Esophagus squamous epithelium (tissue), 5 donors: ENCODE data around the gene MBP. TPM values are rescaled to one million over a fixed set of nuclear protein-coding genes. Genes with fewer than 3 reads are reported as not detected.
A peak's percentile ranks its signal among the peaks of the same experiment; 100 is the strongest.

Experiments used
- DNase-seq: peaks from one replicate; lab custom pipeline; 2025; lab: John Stamatoyannopoulos, UW
- H3K27ac ChIP-seq, 4 donors: fragments of 200-600 bp; sonication (generic); one replicate each; pipeline ENCODE4 v1.5.1; 2016 to 2019; ENCODE audit warnings: mild to moderate bottlenecking in 1 of 4
- H3K27me3 ChIP-seq, 4 donors: fragments of 200-600 bp; sonication (generic); 1 replicate in 3 of 4; 2 replicates in 1 of 4; pipeline versions ENCODE4 v1.5.1 to v1.6.0; 2017 to 2021; ENCODE audit warnings: antibody characterized with exemption in 1 of 4
- H3K36me3 ChIP-seq, 3 donors: fragments of 200-600 bp; sonication (generic); one replicate each; pipeline ENCODE4 v1.5.1; 2016 to 2019
- H3K4me1 ChIP-seq, 3 donors: fragments of 200-600 bp; sonication (generic); one replicate each; pipeline ENCODE4 v1.5.1; 2017 to 2019
- H3K4me3 ChIP-seq, 4 donors: fragments of 200-600 bp; sonication (generic); 1 replicate in 3 of 4; 2 replicates in 1 of 4; pipeline ENCODE4 v1.5.1; 2016 to 2019; ENCODE audit warnings: mild to moderate bottlenecking in 2 of 4, moderate library complexity in 1 of 4
- H3K9me3 ChIP-seq, 3 donors: fragments of 200-600 bp; sonication (generic); one replicate each; pipeline ENCODE4 v1.5.1; 2016 to 2019
- POLR2A ChIP-seq, 4 donors: fragments of 450-650 bp; IDR thresholded peaks; one replicate each; pipeline ENCODE4 v1.6.1; 2017; ENCODE audit warnings: antibody characterized with exemption in 4 of 4, mild to moderate bottlenecking in 4 of 4, moderate library complexity in 3 of 4
- WGBS, 2 donors: methylation state at CpG; one replicate each; pipeline ENCODE4 v1.1.5; 2018; 5-methylcytosine and 5-hydroxymethylcytosine counted together
- intact Hi-C: fragments of 100-400 bp; cut with DNase I; formaldehyde crosslinking; loops from one replicate; pipeline ENCODE4 v1.15.0; 2022
- total RNA-seq, 4 donors: library from RNA; depleted of rRNA; stranded (reverse); fragments of >200 nt; gene quantifications; one replicate each; pipeline ENCODE4 v1.1.0, GENCODE V29; 2016
- TF ChIP-seq, protein P1 (sequence below), 6 experiments: fragments of 450-650 bp in 4 of 6; fragments of 200-600 bp in 2 of 6; sonication (generic) in 2 of 6; IDR thresholded peaks; one replicate each; pipeline ENCODE4 v1.5.1; 2016 to 2019; ENCODE audit warnings: antibody characterized with exemption in 6 of 6, mild to moderate bottlenecking in 4 of 6, moderate library complexity in 4 of 6
- donor health status: DM: yes; HTN: yes; CAD: no.

The MBP gene
- total RNA-seq, 4 donors from 2014 or later = 21.9 to 38.9 (median 25.2) TPM

- no peak for TF ChIP-seq POLR2A (IDR thresholded peaks at IDR 0.05)
- TF ChIP-seq, protein P1, sequence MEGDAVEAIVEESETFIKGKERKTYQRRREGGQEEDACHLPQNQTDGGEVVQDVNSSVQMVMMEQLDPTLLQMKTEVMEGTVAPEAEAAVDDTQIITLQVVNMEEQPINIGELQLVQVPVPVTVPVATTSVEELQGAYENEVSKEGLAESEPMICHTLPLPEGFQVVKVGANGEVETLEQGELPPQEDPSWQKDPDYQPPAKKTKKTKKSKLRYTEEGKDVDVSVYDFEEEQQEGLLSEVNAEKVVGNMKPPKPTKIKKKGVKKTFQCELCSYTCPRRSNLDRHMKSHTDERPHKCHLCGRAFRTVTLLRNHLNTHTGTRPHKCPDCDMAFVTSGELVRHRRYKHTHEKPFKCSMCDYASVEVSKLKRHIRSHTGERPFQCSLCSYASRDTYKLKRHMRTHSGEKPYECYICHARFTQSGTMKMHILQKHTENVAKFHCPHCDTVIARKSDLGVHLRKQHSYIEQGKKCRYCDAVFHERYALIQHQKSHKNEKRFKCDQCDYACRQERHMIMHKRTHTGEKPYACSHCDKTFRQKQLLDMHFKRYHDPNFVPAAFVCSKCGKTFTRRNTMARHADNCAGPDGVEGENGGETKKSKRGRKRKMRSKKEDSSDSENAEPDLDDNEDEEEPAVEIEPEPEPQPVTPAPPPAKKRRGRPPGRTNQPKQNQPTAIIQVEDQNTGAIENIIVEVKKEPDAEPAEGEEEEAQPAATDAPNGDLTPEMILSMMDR (IDR thresholded peaks at IDR 0.05) = no peak
- Histone ChIP-seq H3K36me3 (no peaks in the 10 kb centered on the region), H3K9me3 (no peaks in the 10 kb centered on the region), H3K4me1 (peaks cover 0 to 17% (median 0%) of the 10 kb centered on the region in 3 donors), H3K27me3 (no peaks in the 10 kb centered on the region), H3K4me3 (no peak overlapping the region), H3K27ac (no peak overlapping the region)
- DNase-seq = no peak
- WGBS, 2 donors = 77 to 89% methylated on average over 4 to 5 of the region's 7 CpGs
- intact Hi-C loops = loop anchor here (5.0 to 10.0 kb wide), 2 partner anchors 133 to 210 kb away; partner anchors contain the start of gene MBP
Observed at GRCh38 chr18:77001979-77002378, 130.6 kb downstream of the MBP start.

DNA sequence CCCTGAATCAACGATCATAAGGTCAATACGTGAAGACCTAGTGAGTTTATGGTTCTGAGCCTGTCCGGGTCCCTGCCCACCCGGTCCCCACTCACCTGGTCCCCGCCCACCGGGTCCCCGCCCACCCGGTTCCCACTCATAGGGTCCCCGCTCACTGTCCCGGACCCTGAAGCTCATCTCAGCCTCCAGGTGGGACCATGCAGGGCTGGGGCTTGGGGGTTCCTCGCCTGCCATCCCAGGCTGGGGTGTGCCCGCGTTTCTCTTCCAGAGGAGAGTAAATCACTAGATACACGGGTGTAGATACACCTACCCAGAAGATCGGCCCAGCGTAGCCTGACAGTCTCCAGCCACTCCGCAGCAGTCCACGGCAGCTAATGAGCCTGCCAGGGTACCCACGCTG, 131.5 kb downstream of the MBP start:
- 72 to 84% methylated on average over 5 to 18 of the region's 19 CpGs for WGBS, 2 donors
- no peaks in the 10 kb centered on the region for H3K36me3 ChIP-seq
- H3K9me3 ChIP-seq = no peaks in the 10 kb centered on the region
- no peak overlapping the region for H3K4me3 ChIP-seq
- no peak for TF ChIP-seq POLR2A (IDR thresholded peaks at IDR 0.05)
- TF ChIP-seq, protein P1 (IDR thresholded peaks at IDR 0.05) = no peak
- H3K27me3 ChIP-seq = no peaks in the 10 kb centered on the region
- intact Hi-C loops = loop anchor here (5.0 to 10.0 kb wide), 2 partner anchors 134 to 211 kb away; partner anchors contain the start of gene MBP
- H3K27ac ChIP-seq = peak overlapping the region in 1 of 4 donors; percentile 28
- H3K4me1 ChIP-seq = peaks cover 0 to 17% (median 0%) of the 10 kb centered on the region in 3 donors
- no peak for DNase-seq

- 12 to 14% methylated on average over 11 of the region's 11 CpGs for WGBS, 2 donors
- H3K27ac ChIP-seq = peak overlapping the region in 1 of 4 donors; percentile 28
- H3K4me1 ChIP-seq = peaks cover 0 to 15% (median 0%) of the 10 kb centered on the region in 3 donors
- no peak for DNase-seq
- no peaks in the 10 kb centered on the region for H3K36me3 ChIP-seq
- no peaks in the 10 kb centered on the region for H3K9me3 ChIP-seq
- no peak for TF ChIP-seq POLR2A (IDR thresholded peaks at IDR 0.05)
- TF ChIP-seq, protein P1 (IDR thresholded peaks at IDR 0.05) = peak; percentile 90 to 98 (median 94)
- no peaks in the 10 kb centered on the region for H3K27me3 ChIP-seq
- intact Hi-C loops = loop anchor here (5.0 to 10.0 kb wide), 2 partner anchors 134 to 212 kb away; partner anchors contain the start of gene MBP
- H3K4me3 ChIP-seq = peak overlapping the region in 2 of 4 donors; percentile 14 to 47
Observed at GRCh38 chr18:77000527-77000926, 132.1 kb downstream of the MBP start.

DNA sequence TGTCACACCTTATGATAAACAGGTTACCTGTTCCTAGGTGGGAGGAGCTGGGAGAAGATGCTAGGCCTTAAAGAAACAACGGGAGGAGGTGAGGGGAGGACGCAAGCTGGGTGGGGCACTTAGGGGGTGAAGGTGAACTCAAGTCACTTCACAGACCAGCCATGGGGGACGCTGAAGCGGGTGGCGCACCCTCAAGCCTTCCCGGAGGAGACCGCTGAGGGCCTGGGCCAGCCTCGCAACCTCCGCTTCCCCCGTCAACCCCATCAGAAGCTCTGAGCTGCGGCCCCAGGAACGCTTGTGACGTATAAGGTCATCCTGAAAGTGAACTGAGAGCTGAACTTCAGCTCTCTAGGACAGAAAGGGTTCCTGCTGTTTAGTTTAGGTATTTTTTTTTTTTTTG, 133.5 kb downstream of the MBP start:
- Histone ChIP-seq H3K27me3 (no peaks in the 10 kb centered on the region), H3K27ac (no peak overlapping the region), H3K4me3 (no peak overlapping the region), H3K9me3 (no peaks in the 10 kb centered on the region), H3K36me3 (no peaks in the 10 kb centered on the region), H3K4me1 (peaks cover 0 to 11% (median 0%) of the 10 kb centered on the region in 3 donors)
- TF ChIP-seq POLR2A (IDR thresholded peaks at IDR 0.05) = no peak
- TF ChIP-seq, protein P1 (IDR thresholded peaks at IDR 0.05) = no peak
- 83 to 88% methylated on average over 8 to 13 of the region's 13 CpGs for WGBS, 2 donors
- no peak for DNase-seq
- intact Hi-C loops = no loop called here

DNA sequence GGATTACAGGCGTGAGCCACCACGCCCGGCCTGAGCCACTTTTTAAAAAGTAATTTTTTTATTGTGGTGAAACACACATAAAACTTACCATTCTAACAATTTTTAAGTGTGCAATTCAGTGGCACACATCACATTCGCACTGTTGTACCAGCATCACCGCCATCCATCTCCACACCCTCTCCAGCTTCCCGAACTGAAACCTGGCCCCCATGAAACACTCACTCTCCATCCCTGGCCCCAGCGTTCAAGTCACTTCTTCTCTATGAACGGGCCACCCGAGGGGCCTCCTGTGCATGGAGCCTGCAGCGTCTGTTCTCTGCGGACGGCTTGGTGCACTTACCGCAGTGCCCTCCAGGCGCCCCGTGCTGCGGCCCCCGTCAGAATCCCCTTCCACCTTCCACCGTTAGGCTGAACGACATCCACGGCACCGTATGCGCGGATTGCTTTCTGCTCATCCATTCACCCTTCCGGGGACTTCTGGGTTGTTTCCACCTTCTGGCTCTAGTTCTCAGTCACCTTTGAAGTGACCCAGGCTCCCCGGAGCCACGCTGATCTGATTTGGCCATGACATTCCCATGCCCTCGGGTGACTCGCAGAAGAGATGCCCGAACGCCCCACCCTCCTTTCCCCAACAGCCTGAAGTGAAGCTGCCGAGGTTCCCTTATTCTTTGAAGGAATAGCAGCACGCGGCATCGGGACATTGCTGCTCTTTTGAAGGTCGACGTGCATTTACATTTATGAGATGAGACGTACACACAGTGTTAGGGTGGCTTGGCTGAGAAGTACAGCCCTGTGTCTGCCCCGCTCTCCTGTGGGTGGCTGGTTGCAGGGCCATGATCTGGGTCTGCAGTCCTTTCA, 134.4 kb downstream of the MBP start:
- Histone ChIP-seq H3K4me1 (peaks cover 0 to 11% (median 0%) of the 10 kb centered on the region in 3 donors), H3K4me3 (no peak overlapping the region), H3K27ac (no peak overlapping the region), H3K36me3 (no peaks in the 10 kb centered on the region), H3K27me3 (no peaks in the 10 kb centered on the region), H3K9me3 (no peaks in the 10 kb centered on the region)
- intact Hi-C loops = no loop called here
- TF ChIP-seq POLR2A (IDR thresholded peaks at IDR 0.05) = no peak
- TF ChIP-seq, protein P1 (IDR thresholded peaks at IDR 0.05) = no peak
- 88 to 91% methylated on average over 31 of the region's 38 CpGs for WGBS, 2 donors
- no peak for DNase-seq
